ENCODE measurements around the gene TIMELESS.

The TIMELESS gene

GRCh38 chr12:56420411-56420810, 28.8 kb downstream of the TIMELESS start:
- TF ChIP-seq CEBPB (IDR thresholded peaks at IDR 0.05) (peak; percentile 78), USF1 (IDR thresholded peaks at IDR 0.05) (no peak)

DNA sequence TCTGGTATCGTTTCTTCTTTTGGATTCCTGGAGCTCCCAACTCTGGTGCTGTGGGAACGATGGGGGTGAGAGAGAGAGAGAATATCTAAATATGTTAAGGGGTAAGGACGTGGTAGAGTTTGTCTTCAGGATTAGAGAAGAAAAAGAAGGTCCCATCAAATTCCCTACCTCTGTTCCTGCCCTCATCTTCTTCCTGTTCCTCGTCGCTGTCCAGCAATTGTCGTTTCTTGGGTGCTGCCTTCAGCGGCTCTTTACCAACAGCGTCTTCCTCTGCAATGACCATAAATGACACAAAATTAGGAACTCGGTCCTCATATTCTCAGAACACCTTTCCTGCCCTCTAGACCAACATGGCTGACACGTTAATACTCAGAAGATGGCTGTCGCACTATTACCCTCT, 31.5 kb downstream of the TIMELESS start:
- TF ChIP-seq TAF1 (IDR thresholded peaks at IDR 0.05; ENCODE audit: low read depth) (no peak), TEAD4 (IDR thresholded peaks at IDR 0.05) (no peak), TCF12 (IDR thresholded peaks at IDR 0.05; ENCODE audit: low read depth) (no peak), EGR1 (IDR thresholded peaks at IDR 0.05) (no peak), NFIC (IDR thresholded peaks at IDR 0.05) (no peak), CREB1 (IDR thresholded peaks at IDR 0.05; ENCODE audit: low read depth) (no peak), RAD21 (IDR thresholded peaks at IDR 0.05; ENCODE audit: low read depth) (no peak), MAX (IDR thresholded peaks at IDR 0.05) (no peak)
- TF ChIP-seq, protein P1, sequence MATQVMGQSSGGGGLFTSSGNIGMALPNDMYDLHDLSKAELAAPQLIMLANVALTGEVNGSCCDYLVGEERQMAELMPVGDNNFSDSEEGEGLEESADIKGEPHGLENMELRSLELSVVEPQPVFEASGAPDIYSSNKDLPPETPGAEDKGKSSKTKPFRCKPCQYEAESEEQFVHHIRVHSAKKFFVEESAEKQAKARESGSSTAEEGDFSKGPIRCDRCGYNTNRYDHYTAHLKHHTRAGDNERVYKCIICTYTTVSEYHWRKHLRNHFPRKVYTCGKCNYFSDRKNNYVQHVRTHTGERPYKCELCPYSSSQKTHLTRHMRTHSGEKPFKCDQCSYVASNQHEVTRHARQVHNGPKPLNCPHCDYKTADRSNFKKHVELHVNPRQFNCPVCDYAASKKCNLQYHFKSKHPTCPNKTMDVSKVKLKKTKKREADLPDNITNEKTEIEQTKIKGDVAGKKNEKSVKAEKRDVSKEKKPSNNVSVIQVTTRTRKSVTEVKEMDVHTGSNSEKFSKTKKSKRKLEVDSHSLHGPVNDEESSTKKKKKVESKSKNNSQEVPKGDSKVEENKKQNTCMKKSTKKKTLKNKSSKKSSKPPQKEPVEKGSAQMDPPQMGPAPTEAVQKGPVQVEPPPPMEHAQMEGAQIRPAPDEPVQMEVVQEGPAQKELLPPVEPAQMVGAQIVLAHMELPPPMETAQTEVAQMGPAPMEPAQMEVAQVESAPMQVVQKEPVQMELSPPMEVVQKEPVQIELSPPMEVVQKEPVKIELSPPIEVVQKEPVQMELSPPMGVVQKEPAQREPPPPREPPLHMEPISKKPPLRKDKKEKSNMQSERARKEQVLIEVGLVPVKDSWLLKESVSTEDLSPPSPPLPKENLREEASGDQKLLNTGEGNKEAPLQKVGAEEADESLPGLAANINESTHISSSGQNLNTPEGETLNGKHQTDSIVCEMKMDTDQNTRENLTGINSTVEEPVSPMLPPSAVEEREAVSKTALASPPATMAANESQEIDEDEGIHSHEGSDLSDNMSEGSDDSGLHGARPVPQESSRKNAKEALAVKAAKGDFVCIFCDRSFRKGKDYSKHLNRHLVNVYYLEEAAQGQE (IDR thresholded peaks at IDR 0.05; ENCODE audit: low read depth): peak; percentile 58

GRCh38 chr12:56414401-56414800, 34.8 kb downstream of the TIMELESS start:
- TF ChIP-seq, protein P1 (IDR thresholded peaks at IDR 0.05; ENCODE audit: low read depth): no peak
- TF ChIP-seq EP300 (IDR thresholded peaks at IDR 0.05; ENCODE audit: borderline replicate concordance) (no peak), ZBTB7A (IDR thresholded peaks at IDR 0.05; ENCODE audit: low read depth) (no peak), CREB1 (IDR thresholded peaks at IDR 0.05; ENCODE audit: low read depth) (no peak), EGR1 (IDR thresholded peaks at IDR 0.05) (no peak), CEBPB (IDR thresholded peaks at IDR 0.05) (no peak), RAD21 (IDR thresholded peaks at IDR 0.05; ENCODE audit: low read depth) (no peak), NFIC (IDR thresholded peaks at IDR 0.05) (no peak), YY1 (IDR thresholded peaks at IDR 0.05; ENCODE audit: low read depth) (no peak), TEAD4 (IDR thresholded peaks at IDR 0.05) (no peak)

GRCh38 chr12:56413392-56413791, 35.8 kb downstream of the TIMELESS start:
- TF ChIP-seq MAX (IDR thresholded peaks at IDR 0.05) (no peak), RAD21 (IDR thresholded peaks at IDR 0.05; ENCODE audit: low read depth) (no peak), TAF1 (IDR thresholded peaks at IDR 0.05; ENCODE audit: low read depth) (no peak), FOXM1 (IDR thresholded peaks at IDR 0.05; ENCODE audit: borderline replicate concordance, low read depth) (no peak), ZBTB7A (IDR thresholded peaks at IDR 0.05; ENCODE audit: low read depth) (no peak), TCF12 (IDR thresholded peaks at IDR 0.05; ENCODE audit: low read depth) (no peak), NFIC (IDR thresholded peaks at IDR 0.05) (no peak), EP300 (IDR thresholded peaks at IDR 0.05; ENCODE audit: borderline replicate concordance) (no peak), TEAD4 (IDR thresholded peaks at IDR 0.05) (no peak)
- TF ChIP-seq, protein P1 (IDR thresholded peaks at IDR 0.05; ENCODE audit: low read depth): no peak

GRCh38 chr12:56411781-56412639, 37.2 kb downstream of the TIMELESS start:
- TF ChIP-seq TEAD4 (IDR thresholded peaks at IDR 0.05) (no peak), CREB1 (IDR thresholded peaks at IDR 0.05; ENCODE audit: low read depth) (no peak), TCF12 (IDR thresholded peaks at IDR 0.05; ENCODE audit: low read depth) (no peak), EP300 (IDR thresholded peaks at IDR 0.05; ENCODE audit: borderline replicate concordance) (no peak), USF1 (IDR thresholded peaks at IDR 0.05) (no peak), EGR1 (IDR thresholded peaks at IDR 0.05) (no peak), NFIC (IDR thresholded peaks at IDR 0.05) (no peak), YY1 (IDR thresholded peaks at IDR 0.05; ENCODE audit: low read depth) (no peak), MAX (IDR thresholded peaks at IDR 0.05) (no peak), ZBTB7A (IDR thresholded peaks at IDR 0.05; ENCODE audit: low read depth) (no peak), RAD21 (IDR thresholded peaks at IDR 0.05; ENCODE audit: low read depth) (no peak), CEBPB (IDR thresholded peaks at IDR 0.05) (no peak), TAF1 (IDR thresholded peaks at IDR 0.05; ENCODE audit: low read depth) (no peak), FOXM1 (IDR thresholded peaks at IDR 0.05; ENCODE audit: borderline replicate concordance, low read depth) (no peak)
- TF ChIP-seq, protein P1 (IDR thresholded peaks at IDR 0.05; ENCODE audit: low read depth): no peak

Measured in Ishikawa (cell line).